GOT3 (cell line): ENCODE data around the gene FGD4.

Source experiments
- DNase-seq: peaks from one replicate; lab custom pipeline; 2025; ENCODE audit warnings: mixed read lengths; lab: John Stamatoyannopoulos, UW

Gene FGD4

DNA sequence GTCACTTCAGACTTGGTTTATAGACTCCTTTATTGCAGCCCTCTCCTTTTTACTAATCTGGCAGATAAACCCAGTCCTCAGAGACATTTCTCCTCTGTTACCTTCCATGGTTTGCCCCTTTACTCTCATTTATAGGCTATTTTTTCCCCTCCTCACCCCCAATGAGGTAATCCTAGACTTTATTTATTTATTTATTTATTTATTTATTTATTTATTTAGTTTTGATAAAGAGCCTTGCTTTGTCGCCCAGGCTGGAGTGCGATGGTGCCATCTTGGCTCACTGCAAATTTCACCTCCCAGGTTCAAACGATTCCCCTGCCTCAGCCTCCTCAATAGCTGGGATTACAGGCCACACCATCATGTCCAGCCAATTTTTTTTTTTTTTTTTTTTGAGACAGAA, 8.4 kb downstream of the FGD4 start:
- no peak for DNase-seq

DNA sequence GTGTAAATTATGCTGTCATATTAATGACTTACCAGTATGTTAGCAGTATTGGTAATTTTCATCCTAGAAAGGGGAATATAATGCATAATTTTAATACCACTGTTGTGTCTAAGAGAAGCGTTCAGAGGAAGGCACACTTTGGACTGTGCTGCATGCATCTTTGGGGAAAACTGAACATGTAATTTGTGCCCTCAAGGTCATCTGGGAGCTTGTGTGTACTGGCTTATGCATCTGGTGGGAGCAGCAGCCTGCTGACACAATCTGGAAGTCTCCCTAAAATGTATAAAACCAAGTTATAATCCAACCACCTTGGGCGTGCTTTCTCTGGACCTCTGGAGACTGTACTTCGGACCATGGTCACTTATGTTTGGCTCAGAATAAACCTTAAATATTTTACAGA, 14.1 kb downstream of the FGD4 start:
- DNase-seq: no peak

GRCh38 chr12:32418221-32418620, 18.9 kb downstream of the FGD4 start:
- no peak for DNase-seq

DNA sequence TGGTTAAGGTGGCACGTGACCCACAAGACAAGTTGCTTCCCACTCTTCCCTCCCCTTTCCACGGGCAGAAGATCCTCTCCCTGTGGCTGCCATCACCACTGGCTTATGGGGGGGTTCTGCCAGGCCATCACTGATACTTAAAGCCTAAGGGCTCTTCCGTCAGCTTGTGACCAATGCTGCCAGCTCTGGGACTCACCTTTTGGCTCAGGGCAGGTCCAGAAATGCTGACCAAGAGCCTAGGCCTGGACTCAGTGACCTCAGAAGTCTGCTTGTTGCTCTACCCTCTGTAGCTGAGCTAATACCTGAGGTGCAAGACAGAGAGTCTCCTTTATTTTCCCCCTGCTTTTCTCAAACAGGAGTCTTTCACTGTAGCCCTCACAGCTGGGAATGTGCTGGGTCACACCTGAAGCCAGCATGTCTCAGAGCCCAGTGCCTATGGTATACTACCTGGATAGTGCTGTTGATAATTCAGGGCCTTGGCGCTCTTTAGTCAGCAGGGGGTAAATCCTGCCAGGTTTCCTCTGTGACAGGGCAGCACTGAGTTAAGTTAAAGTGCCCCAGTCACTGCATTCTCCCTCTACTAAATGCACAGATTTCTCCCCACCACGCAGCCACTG, 19.7 kb downstream of the FGD4 start:
- no peak for DNase-seq

DNA sequence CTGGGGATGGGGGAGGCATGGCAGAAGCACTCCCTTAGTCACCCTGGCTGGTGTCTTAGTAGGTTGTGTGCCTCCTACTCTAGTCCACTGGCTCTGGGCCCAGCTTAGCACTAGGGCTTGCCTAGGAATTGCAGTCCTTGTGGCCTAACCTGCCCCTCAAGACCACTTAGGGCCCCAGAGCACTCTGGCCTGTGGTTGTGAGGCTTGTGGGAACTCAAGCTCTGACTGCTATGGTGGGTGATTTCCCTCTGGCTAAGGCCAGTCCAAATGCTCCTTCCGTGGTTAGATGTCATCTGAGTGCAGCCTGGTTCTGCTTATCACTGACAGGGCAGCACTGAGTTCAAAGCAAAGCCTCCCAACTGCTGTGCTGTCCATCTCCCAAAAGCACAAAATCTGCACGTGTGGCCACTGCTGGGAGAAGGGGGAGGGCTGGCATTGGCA, 20.2 kb downstream of the FGD4 start:
- no peak for DNase-seq

DNA sequence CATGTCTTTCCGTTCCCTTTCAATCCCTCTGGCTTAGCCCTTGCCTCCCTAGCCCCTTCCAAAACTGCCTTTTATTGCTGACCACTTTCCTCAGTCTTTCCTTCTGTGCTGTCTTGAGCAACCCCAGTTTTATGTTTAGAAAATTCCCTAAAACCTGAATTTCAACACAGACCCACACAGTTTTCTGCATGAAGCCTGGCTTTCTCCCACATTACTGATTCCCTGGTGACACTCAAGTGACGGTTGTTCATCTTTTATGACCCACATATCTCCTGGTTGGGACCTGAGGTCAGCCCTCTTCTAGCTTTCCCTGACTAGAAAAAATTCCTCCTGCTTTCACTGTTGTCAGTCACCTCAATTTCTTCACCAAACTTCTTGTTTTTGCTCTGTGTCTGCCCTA, 21.0 kb downstream of the FGD4 start:
- DNase-seq: no peak

- no peak for DNase-seq
Measured at GRCh38 chr12:32423559-32423958, 24.2 kb downstream of the FGD4 start.

DNA sequence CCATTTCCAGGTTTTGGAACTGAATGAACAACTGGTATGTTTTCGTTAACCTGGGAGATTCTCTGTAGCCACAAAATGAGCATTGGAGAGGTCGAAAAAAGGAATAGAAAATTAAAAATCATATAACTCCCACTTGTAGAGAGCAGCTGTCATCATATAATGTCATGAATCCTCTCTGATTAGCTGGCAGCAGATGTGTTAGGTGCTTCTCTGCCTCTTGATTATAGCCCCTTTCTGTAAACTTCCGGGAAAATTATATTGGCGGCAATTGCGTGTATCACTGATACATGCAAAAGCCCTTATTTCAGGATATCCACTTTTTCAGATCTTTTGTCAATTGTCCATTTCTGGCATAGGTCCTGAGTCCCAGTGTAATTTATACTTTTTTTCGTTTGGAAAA, 31.7 kb downstream of the FGD4 start:
- DNase-seq: no peak

DNA sequence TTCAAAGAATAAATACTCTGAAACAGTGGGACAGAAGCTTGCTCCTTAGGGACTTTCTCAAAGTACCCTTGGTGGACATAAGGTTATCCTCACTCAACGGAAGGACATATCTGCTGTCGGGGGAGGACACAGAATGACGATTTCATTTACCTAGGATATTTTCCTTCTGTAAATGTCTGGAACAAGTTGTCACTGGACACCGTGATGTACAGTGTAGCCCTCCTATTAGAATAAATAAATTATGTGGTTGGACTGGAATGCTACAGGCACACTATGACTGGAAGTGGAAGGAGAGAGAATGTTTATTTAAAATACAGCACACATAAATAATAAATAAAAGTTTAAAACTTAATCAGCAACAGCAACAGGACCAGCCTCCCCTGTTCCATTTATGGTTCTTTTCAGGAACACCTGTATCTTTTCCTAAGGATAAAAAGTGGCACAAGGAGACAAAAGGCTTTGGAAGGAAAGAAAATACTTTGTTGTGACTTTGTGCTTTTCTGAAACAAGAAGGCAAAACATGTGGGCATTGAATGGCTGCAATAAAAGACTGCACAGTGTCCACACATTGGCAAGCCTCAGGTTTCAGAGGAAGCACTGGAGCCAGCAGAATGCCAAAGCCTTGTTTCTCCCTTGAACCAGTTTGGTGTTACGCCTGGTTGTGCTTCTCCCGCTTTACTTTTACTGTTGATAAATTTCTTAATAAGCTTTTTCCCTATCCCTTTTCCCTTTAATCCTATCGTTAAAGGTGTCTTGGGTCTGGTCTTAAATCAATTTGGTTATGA, 36.8 kb downstream of the FGD4 start:
- no peak for DNase-seq

GRCh38 chr12:32437095-32437515, 37.7 kb downstream of the FGD4 start:
- DNase-seq: no peak

- DNase-seq: no peak
Measured at GRCh38 chr12:32440120-32440865, 40.9 kb downstream of the FGD4 start.

GRCh38 chr12:32443491-32443890, 44.1 kb downstream of the FGD4 start:
- no peak for DNase-seq

DNA sequence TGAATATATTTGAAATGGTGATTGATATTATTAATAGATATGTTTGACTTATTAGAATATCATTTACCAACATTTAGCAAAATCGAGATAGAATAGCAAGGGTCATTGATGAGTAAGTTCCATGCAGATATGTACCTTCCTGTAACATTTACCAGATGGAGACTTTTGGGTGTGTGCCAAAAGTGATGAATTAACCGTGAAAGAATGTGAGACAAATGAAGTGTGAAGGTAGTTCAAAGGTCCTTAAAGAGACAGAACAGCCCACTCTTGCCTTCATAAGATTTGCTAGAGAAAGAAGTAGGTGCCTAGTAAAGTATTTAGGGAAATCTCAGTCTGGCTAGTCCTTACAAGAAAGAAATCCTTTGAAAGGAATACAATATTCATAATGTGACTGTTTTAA, 45.5 kb downstream of the FGD4 start:
- no peak for DNase-seq

DNA sequence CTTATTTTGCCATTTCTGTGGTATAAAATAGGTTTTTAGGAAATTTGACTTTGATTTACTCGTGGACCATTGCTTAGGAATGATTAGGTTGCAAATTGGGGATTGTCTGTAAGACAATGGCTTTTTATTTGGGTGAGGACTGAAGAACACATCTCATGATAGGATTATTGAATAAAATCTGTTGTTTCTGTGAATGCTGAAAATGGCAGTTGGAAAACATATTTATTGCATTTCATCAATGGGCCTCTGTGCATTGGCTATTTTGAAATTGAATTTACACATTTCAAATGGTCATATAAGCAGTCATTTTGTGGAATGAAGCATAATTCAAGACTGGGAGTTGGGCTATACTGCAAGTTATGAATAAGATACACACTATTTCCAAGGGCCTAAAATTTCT, 46.0 kb downstream of the FGD4 start:
- DNase-seq: no peak

GRCh38 chr12:32446316-32447119, 47.2 kb downstream of the FGD4 start:
- no peak for DNase-seq

- no peak for DNase-seq
Measured at GRCh38 chr12:32448586-32448985, 49.2 kb downstream of the FGD4 start.

DNA sequence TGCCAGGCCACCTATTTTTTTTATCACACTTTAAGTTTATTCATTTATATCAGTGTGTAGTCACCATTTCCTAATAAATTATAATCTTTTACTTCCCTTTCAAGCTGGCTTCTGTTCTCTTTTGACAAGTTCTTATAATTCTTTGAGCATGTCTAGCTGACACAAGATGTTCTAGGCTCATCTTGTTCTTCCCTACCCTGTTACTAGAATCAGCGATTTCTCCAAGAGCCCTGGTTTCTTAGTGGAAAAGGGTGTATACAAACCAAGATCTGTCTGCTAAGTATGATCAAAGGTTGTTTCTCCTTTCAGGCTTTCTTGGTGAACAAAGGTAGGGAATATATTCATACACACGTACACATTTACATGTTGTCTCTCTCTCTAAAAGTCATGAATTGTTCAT, 51.0 kb downstream of the FGD4 start:
- no peak for DNase-seq

- no peak for DNase-seq
Measured at GRCh38 chr12:32450768-32451167, 51.4 kb downstream of the FGD4 start.

DNA sequence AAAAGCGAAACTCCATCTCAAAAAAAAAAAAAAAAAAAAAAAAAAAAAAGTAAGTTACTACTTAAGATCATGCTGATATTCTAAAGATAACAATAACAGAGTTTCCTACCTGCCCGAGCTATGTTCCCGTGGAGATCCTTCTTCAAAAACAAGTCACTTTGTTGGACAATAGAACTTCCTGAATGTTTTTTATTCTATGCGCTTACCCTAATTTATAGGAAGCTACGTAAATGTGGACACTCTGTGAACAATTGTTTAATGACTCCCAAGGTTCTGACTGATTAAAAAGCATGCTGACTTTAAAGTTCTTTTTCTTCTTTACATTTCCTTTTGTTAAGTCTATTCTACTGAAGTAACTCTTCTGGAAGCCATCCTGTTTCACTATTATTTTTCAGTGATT, 52.5 kb downstream of the FGD4 start:
- DNase-seq: no peak

DNA sequence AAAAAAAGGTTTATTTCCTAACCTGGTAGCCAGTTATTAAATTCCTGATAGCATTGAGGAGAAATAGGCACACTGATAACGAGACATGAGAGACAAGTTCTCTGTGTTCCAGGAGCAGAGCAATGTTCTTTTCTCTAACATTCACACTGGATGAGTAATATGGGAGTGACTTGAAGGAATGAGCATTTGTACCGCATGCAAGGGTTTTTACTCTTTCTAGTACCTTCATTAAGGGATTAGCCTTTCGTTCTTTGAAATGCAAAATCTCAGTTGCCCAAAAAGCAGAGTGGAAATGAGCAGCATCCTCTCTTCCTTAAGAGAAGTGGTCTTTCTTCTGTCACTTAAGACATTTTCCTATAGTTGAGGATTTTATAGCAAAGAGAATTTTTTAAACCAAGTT, 54.7 kb downstream of the FGD4 start:
- no peak for DNase-seq

- DNase-seq: no peak
Measured at GRCh38 chr12:32454866-32455265, 55.5 kb downstream of the FGD4 start.

GRCh38 chr12:32455607-32456071, 56.3 kb downstream of the FGD4 start:
- DNase-seq: no peak
